ENCODE results near the gene ETFDH.

- TF ChIP-seq CTCF (conservative IDR thresholded peaks at IDR 0.05; ENCODE audit: low read length) (no peak), EZH2phosphoT487 (IDR thresholded peaks at IDR 0.05; ENCODE audit: borderline replicate concordance, low read depth, low read length) (no peak)
Measured at GRCh38 chr4:158704274-158704673, 32.2 kb downstream of the ETFDH start.

All from OCI-LY7 (cell line).